H9 (cell line): ENCODE measurements around the gene CCT2. TPM values are rescaled to one million over a fixed set of nuclear protein-coding genes. Genes with fewer than 3 reads are reported as not detected.

Source experiments
- DNase-seq: peaks from one replicate; pipeline ENCODE4 v3.0.0-alpha.2; 2017
- H2AFZ ChIP-seq: one replicate; pipeline ENCODE4 v1.6.1; 2013; ENCODE audit warnings: mild to moderate bottlenecking, low read length, control low read depth, moderate library complexity
- H2AK5ac ChIP-seq: 2 replicates; pipeline ENCODE4 v1.6.1; 2013; ENCODE audit warnings: low read length, control low read depth, mixed read lengths; ENCODE audit not compliant: insufficient read length
- H2BK120ac ChIP-seq: one replicate; pipeline ENCODE4 v1.6.1; 2013; ENCODE audit warnings: low read depth, mild to moderate bottlenecking, low read length, control low read depth, inconsistent platforms; ENCODE audit not compliant: poor library complexity, severe bottlenecking
- H2BK12ac ChIP-seq: 2 replicates; pipeline ENCODE4 v1.6.1; 2013; ENCODE audit warnings: low read length, control low read depth, mixed read lengths, low read depth; ENCODE audit not compliant: insufficient read length
- H2BK15ac ChIP-seq: 2 replicates; pipeline ENCODE4 v1.6.1; 2013; ENCODE audit warnings: low read depth, low read length, control low read depth
- H2BK20ac ChIP-seq: one replicate; pipeline ENCODE4 v1.6.1; 2013; ENCODE audit warnings: low read depth, mild to moderate bottlenecking, low read length, control low read depth, inconsistent platforms; ENCODE audit not compliant: poor library complexity, severe bottlenecking
- H2BK5ac ChIP-seq: 2 replicates; pipeline ENCODE4 v1.6.1; 2013; ENCODE audit warnings: low read length, control low read depth, mixed read lengths; ENCODE audit not compliant: insufficient read length
- H3K14ac ChIP-seq: 2 replicates; pipeline ENCODE4 v1.6.1; 2013; ENCODE audit warnings: low read length, control low read depth; ENCODE audit not compliant: insufficient read depth
- H3K18ac ChIP-seq: 2 replicates; pipeline ENCODE4 v1.6.1; 2013; ENCODE audit warnings: low read depth, mild to moderate bottlenecking, mixed read lengths, low read length, control low read depth; ENCODE audit not compliant: insufficient read length
- H3K23ac ChIP-seq: 2 replicates; pipeline ENCODE4 v1.6.1; 2013; ENCODE audit warnings: low read length, control low read depth, mixed read lengths, low read depth; ENCODE audit not compliant: insufficient read length
- H3K23me2 ChIP-seq: 2 replicates; pipeline ENCODE4 v1.6.1; 2013; ENCODE audit warnings: low read depth, mild to moderate bottlenecking, mixed read lengths, low read length, control low read depth; ENCODE audit not compliant: insufficient read length, poor library complexity, severe bottlenecking
- H3K27ac ChIP-seq: 2 replicates; pipeline ENCODE4 v1.5.1; 2013; ENCODE audit warnings: low read length, control low read depth, mixed read lengths, low read depth; ENCODE audit not compliant: insufficient read length
- H3K27me3 ChIP-seq: 2 replicates; pipeline ENCODE4 v1.6.1; 2013; ENCODE audit warnings: low read length, control low read depth, inconsistent platforms; ENCODE audit not compliant: insufficient read depth
- H3K4ac ChIP-seq: 2 replicates; pipeline ENCODE4 v1.6.1; 2013; ENCODE audit warnings: low read depth, mild to moderate bottlenecking, control low read depth, inconsistent platforms, low read length, moderate library complexity
- H3K4me1 ChIP-seq: 2 replicates; pipeline ENCODE4 v1.6.1; 2013; ENCODE audit warnings: low read length, control low read depth, inconsistent platforms; ENCODE audit not compliant: insufficient read depth
- H3K4me2 ChIP-seq: 2 replicates; pipeline ENCODE4 v1.6.1; 2013; ENCODE audit warnings: low read length, control low read depth, mixed read lengths; ENCODE audit not compliant: insufficient read length, insufficient read depth
- H3K56ac ChIP-seq: 2 replicates; pipeline ENCODE4 v1.6.1; 2013; ENCODE audit warnings: low read depth, mild to moderate bottlenecking, mixed read lengths, low read length, control low read depth; ENCODE audit not compliant: insufficient read length
- H3K79me1 ChIP-seq: 2 replicates; pipeline ENCODE4 v1.6.1; 2013; ENCODE audit warnings: low read depth, mild to moderate bottlenecking, moderate library complexity, low read length, control low read depth, inconsistent platforms; ENCODE audit not compliant: insufficient read depth, poor library complexity, severe bottlenecking
- H3K79me2 ChIP-seq: 2 replicates; pipeline ENCODE4 v1.6.1; 2013; ENCODE audit warnings: low read length, control low read depth, inconsistent platforms; ENCODE audit not compliant: insufficient read depth
- H3K9ac ChIP-seq: 2 replicates; pipeline ENCODE4 v1.6.1; 2013; ENCODE audit warnings: low read length, control low read depth, mixed read lengths; ENCODE audit not compliant: insufficient read length; ENCODE audit errors: extremely low read depth
- H3K9me3 ChIP-seq: one replicate; pipeline ENCODE4 v1.6.1; 2013; ENCODE audit warnings: low read depth, low read length, inconsistent platforms; ENCODE audit not compliant: control insufficient read depth
- H3T11ph ChIP-seq: one replicate; pipeline ENCODE4 v1.6.1; 2013; ENCODE audit warnings: mild to moderate bottlenecking, low read length, control low read depth, inconsistent platforms
- H4K20me1 ChIP-seq: one replicate; pipeline ENCODE4 v1.6.1; 2013; ENCODE audit not compliant: control insufficient read depth, insufficient read length, insufficient read depth
- H4K5ac ChIP-seq: 2 replicates; pipeline ENCODE4 v1.6.1; 2013; ENCODE audit warnings: low read depth, mild to moderate bottlenecking, mixed read lengths, low read length, control low read depth; ENCODE audit not compliant: insufficient read length
- H4K8ac ChIP-seq: replicated peaks from 2 replicates; pipeline ENCODE4 v1.6.1; 2013; ENCODE audit warnings: low read length, control low read depth, mixed read lengths, low read depth; ENCODE audit not compliant: insufficient read length
- H4K91ac ChIP-seq: 2 replicates; pipeline ENCODE4 v1.6.1; 2013; ENCODE audit warnings: low read depth, mild to moderate bottlenecking, moderate library complexity, mixed read lengths, low read length, control low read depth; ENCODE audit not compliant: insufficient read length
- H3K27ac Mint-ChIP-seq, 3 experiments: 2 replicates in 2 of 3; 3 replicates in 1 of 3; pipeline ENCODE4 v1.8.0; 2020 to 2021; ENCODE audit warnings: mixed read lengths in 3 of 3, mild to moderate bottlenecking in 1 of 3, moderate library complexity in 1 of 3
- H3K27me3 Mint-ChIP-seq: 2 replicates; pipeline ENCODE4 v1.8.0; 2021; ENCODE audit warnings: low read depth, mild to moderate bottlenecking, moderate library complexity, mixed read lengths
- H3K36me3 Mint-ChIP-seq, 3 experiments: 2 replicates in 2 of 3; 3 replicates in 1 of 3; pipeline ENCODE4 v1.8.0; 2020 to 2021; ENCODE audit warnings: low read depth in 3 of 3, mixed read lengths in 3 of 3; ENCODE audit not compliant: insufficient read depth in 1 of 3
- H3K4me1 Mint-ChIP-seq, 2 experiments: 2 replicates each; pipeline ENCODE4 v1.8.0; 2020; ENCODE audit warnings: mixed read lengths in 2 of 2
- H3K4me3 Mint-ChIP-seq, 2 experiments: 2 replicates in 1 of 2; 3 replicates in 1 of 2; pipeline ENCODE4 v1.8.0; 2020 to 2021; ENCODE audit warnings: mild to moderate bottlenecking in 2 of 2, mixed read lengths in 2 of 2, moderate library complexity in 1 of 2
- H3K9me3 Mint-ChIP-seq, 2 experiments: 2 replicates in 1 of 2; 3 replicates in 1 of 2; pipeline ENCODE4 v1.8.0; 2020; ENCODE audit warnings: mild to moderate bottlenecking in 2 of 2, mixed read lengths in 2 of 2, moderate library complexity in 1 of 2
- CTCF ChIP-seq: fragments of 200-600 bp; sonication (generic); conservative IDR thresholded peaks from 3 replicates; pipeline ENCODE4 v1.8.0; 2021; ENCODE audit warnings: antibody characterized with exemption, mild to moderate bottlenecking
- WGBS: extraction: QIAGEN DNeasy Blood & Tissue Kit; methylation state at CpG from one replicate; pipeline ENCODE4 v1.1.7; 2013; ENCODE audit warnings: missing lambda C conversion rate, low lambda C conversion rate, mixed read lengths; ENCODE audit not compliant: insufficient read length; ENCODE audit errors: extremely low coverage; 5-methylcytosine and 5-hydroxymethylcytosine counted together
- total RNA-seq: library from RNA; stranded (reverse); gene quantifications from 2 replicates; pipeline ENCODE4 v1.2.1, GENCODE V29; 2021

The CCT2 gene
- total RNA-seq, 1 experiment from 2014 or later, result 405 TPM

GRCh38 chr12:69620921-69621320, 35.7 kb downstream of the CCT2 start:
- no peak overlapping the region for H3K18ac ChIP-seq
- no peak for TF ChIP-seq CTCF
- no peaks in the 10 kb centered on the region for H4K20me1 ChIP-seq
- no peak overlapping the region for H2AK5ac ChIP-seq
- no peak overlapping the region for H3K27ac ChIP-seq
- no peak overlapping the region for H3K23ac ChIP-seq
- H3K14ac ChIP-seq, result no peak overlapping the region
- no peak overlapping the region for H4K5ac ChIP-seq
- no peak overlapping the region for H2BK12ac ChIP-seq
- no peak overlapping the region for H3K4ac ChIP-seq
- no peak overlapping the region for H4K91ac ChIP-seq
- no peak overlapping the region for H2BK15ac ChIP-seq
- no peak overlapping the region for H2BK120ac ChIP-seq
- Mint-ChIP-seq H3K36me3 (no peaks in the 10 kb centered on the region), H3K27me3 (no peaks in the 10 kb centered on the region), H3K4me1 (no peaks in the 10 kb centered on the region), H3K4me3 (no peak overlapping the region), H3K27ac (no peak overlapping the region), H3K9me3 (no peaks in the 10 kb centered on the region)
- H3K79me2 ChIP-seq, result no peaks in the 10 kb centered on the region
- no peak overlapping the region for H3K56ac ChIP-seq
- no peak overlapping the region for H3K4me2 ChIP-seq
- H2AFZ ChIP-seq, result no peak overlapping the region
- H3K9me3 ChIP-seq, result no peaks in the 10 kb centered on the region
- no peak overlapping the region for H2BK5ac ChIP-seq
- no peak overlapping the region for H2BK20ac ChIP-seq
- no peaks in the 10 kb centered on the region for H3K4me1 ChIP-seq
- no CpG with 5 or more reads among the region's 2 CpGs for WGBS
- no peak overlapping the region for H3T11ph ChIP-seq
- no peak for DNase-seq
- H3K23me2 ChIP-seq, result no peaks in the 10 kb centered on the region
- no peaks in the 10 kb centered on the region for H3K79me1 ChIP-seq
- no peaks in the 10 kb centered on the region for H3K27me3 ChIP-seq
- H3K9ac ChIP-seq, result no peak overlapping the region
- H4K8ac ChIP-seq, result no peak overlapping the region
